HepG2 (cell line): ENCODE data around the gene RASSF10.

ENCODE experiments used
- RAD21 ChIP-seq: fragments of 450-650 bp; formaldehyde crosslinking; IDR thresholded peaks from 2 replicates; pipeline ENCODE4 v1.5.0; 2020; ENCODE audit warnings: mild to moderate bottlenecking
- ZBTB10 ChIP-seq: sonication (generic); formaldehyde crosslinking; IDR thresholded peaks from 2 replicates; pipeline ENCODE4 v1.4.0; 2020; ENCODE audit warnings: missing genetic modification reagents, borderline replicate concordance
- ZNF766 ChIP-seq: sonication (generic); formaldehyde crosslinking; IDR thresholded peaks from 2 replicates; pipeline ENCODE4 v1.5.0; 2020; ENCODE audit warnings: missing genetic modification reagents, borderline replicate concordance
- TF ChIP-seq, protein P1 (sequence below): sonication (generic); formaldehyde crosslinking; IDR thresholded peaks from 2 replicates; pipeline ENCODE4 v1.9.0; 2021; ENCODE audit warnings: missing genetic modification reagents, borderline replicate concordance

GRCh38 chr11:13051257-13051656 is 42.1 kb downstream of the RASSF10 start:
- TF ChIP-seq ZBTB10 (CRISPR knock-in tag), result no peak
- TF ChIP-seq, protein P1, sequence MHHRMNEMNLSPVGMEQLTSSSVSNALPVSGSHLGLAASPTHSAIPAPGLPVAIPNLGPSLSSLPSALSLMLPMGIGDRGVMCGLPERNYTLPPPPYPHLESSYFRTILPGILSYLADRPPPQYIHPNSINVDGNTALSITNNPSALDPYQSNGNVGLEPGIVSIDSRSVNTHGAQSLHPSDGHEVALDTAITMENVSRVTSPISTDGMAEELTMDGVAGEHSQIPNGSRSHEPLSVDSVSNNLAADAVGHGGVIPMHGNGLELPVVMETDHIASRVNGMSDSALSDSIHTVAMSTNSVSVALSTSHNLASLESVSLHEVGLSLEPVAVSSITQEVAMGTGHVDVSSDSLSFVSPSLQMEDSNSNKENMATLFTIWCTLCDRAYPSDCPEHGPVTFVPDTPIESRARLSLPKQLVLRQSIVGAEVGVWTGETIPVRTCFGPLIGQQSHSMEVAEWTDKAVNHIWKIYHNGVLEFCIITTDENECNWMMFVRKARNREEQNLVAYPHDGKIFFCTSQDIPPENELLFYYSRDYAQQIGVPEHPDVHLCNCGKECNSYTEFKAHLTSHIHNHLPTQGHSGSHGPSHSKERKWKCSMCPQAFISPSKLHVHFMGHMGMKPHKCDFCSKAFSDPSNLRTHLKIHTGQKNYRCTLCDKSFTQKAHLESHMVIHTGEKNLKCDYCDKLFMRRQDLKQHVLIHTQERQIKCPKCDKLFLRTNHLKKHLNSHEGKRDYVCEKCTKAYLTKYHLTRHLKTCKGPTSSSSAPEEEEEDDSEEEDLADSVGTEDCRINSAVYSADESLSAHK (CRISPR knock-in tag), result no peak
- no peak for TF ChIP-seq RAD21 (CRISPR knock-in tag)
- no peak for TF ChIP-seq ZNF766 (CRISPR knock-in tag)
